Measurements from ENCODE around the gene KIF26B. TPM values are rescaled to one million over a fixed set of nuclear protein-coding genes. Genes with fewer than 3 reads are reported as not detected.

KIF26B gene
- total RNA-seq, 2 experiments from 2014 or later = not detected

DNA sequence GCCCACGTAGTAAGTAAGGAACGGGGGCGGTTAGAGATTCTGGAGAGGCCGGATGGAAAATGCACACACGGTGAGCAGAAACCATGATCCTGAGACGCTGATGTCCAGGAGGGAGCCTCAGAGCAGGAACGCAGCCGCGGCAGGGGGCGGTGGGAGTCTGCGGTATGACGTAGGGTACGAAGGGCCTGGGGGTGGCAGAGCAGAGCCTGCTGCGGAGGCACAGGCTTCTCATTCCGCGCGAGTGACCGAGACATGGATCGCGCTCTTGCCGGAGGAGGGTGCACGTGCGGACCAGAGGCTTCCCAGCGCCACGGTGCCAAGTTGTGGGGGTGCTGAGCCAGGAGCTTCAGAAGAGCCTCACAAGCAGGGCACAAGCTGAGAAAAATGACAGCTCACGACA lies 176.2 kb downstream of the KIF26B start:
- TF ChIP-seq, protein P1, sequence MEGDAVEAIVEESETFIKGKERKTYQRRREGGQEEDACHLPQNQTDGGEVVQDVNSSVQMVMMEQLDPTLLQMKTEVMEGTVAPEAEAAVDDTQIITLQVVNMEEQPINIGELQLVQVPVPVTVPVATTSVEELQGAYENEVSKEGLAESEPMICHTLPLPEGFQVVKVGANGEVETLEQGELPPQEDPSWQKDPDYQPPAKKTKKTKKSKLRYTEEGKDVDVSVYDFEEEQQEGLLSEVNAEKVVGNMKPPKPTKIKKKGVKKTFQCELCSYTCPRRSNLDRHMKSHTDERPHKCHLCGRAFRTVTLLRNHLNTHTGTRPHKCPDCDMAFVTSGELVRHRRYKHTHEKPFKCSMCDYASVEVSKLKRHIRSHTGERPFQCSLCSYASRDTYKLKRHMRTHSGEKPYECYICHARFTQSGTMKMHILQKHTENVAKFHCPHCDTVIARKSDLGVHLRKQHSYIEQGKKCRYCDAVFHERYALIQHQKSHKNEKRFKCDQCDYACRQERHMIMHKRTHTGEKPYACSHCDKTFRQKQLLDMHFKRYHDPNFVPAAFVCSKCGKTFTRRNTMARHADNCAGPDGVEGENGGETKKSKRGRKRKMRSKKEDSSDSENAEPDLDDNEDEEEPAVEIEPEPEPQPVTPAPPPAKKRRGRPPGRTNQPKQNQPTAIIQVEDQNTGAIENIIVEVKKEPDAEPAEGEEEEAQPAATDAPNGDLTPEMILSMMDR (conservative IDR thresholded peaks at IDR 0.05; ENCODE audit: low read length) = no peak
- no peak for TF ChIP-seq EZH2phosphoT487 (IDR thresholded peaks at IDR 0.05; ENCODE audit: borderline replicate concordance, low read depth, low read length)
- Histone ChIP-seq H3K9me2 (ENCODE audit: insufficient read depth, low read length) (no peaks in the 10 kb centered on the region), H3K4me3 (ENCODE audit: low read depth, low read length, poor library complexity, severe bottlenecking) (no peak overlapping the region), H2AFZ (ENCODE audit: low read length) (no peak overlapping the region), H3K9me3 (ENCODE audit: low read length) (no peaks in the 10 kb centered on the region), H3K4me1 (ENCODE audit: insufficient read depth, low read length, poor library complexity, severe bottlenecking) (no peaks in the 10 kb centered on the region), H4K20me1 (ENCODE audit: insufficient read depth, low read length) (no peaks in the 10 kb centered on the region), H3K36me3 (ENCODE audit: insufficient read depth, low read length) (no peaks in the 10 kb centered on the region), H3K27ac (ENCODE audit: low read depth, low read length, poor library complexity, severe bottlenecking) (no peak overlapping the region), H3K79me2 (ENCODE audit: insufficient read depth, low read depth, low read length) (no peaks in the 10 kb centered on the region), H3K4me2 (ENCODE audit: low read length) (no peak overlapping the region)
- no peak for DNase-seq (ENCODE audit: low spot score)
- ChIA-PET POLR2A (no interaction called here), CTCF (ENCODE audit: unreplicated experiment) (no interaction called here)
- intact Hi-C loops (cut with micrococcal nuclease; ENCODE audit: unreplicated experiment) = no loop called here
- no TSS peak for BruUV-seq (replicated peaks)

- CTCF ChIA-PET (ENCODE audit: unreplicated experiment) = no interaction called here
Observed at GRCh38 chr1:245332085-245332484, 177.3 kb downstream of the KIF26B start.

GRCh38 chr1:245332513-245332912 lies 177.7 kb downstream of the KIF26B start:
- H3K4me2 ChIP-seq (ENCODE audit: low read length) = no peak overlapping the region
- H3K9me2 ChIP-seq (ENCODE audit: insufficient read depth, low read length) = no peaks in the 10 kb centered on the region
- ChIA-PET CTCF (ENCODE audit: unreplicated experiment) (no interaction called here), POLR2A (no interaction called here)
- H3K4me3 ChIP-seq (ENCODE audit: low read depth, low read length, poor library complexity, severe bottlenecking) = no peak overlapping the region
- H3K9me3 ChIP-seq (ENCODE audit: low read length) = no peaks in the 10 kb centered on the region
- intact Hi-C loops (cut with micrococcal nuclease; ENCODE audit: unreplicated experiment) = no loop called here
- TF ChIP-seq, protein P1 (conservative IDR thresholded peaks at IDR 0.05; ENCODE audit: low read length) = no peak
- no peak for TF ChIP-seq EZH2phosphoT487 (IDR thresholded peaks at IDR 0.05; ENCODE audit: borderline replicate concordance, low read depth, low read length)
- no peaks in the 10 kb centered on the region for H4K20me1 ChIP-seq (ENCODE audit: insufficient read depth, low read length)
- DNase-seq (ENCODE audit: low spot score) = no peak
- H3K4me1 ChIP-seq (ENCODE audit: insufficient read depth, low read length, poor library complexity, severe bottlenecking) = no peaks in the 10 kb centered on the region
- H3K27ac ChIP-seq (ENCODE audit: low read depth, low read length, poor library complexity, severe bottlenecking) = no peak overlapping the region
- no peak overlapping the region for H2AFZ ChIP-seq (ENCODE audit: low read length)
- no peaks in the 10 kb centered on the region for H3K36me3 ChIP-seq (ENCODE audit: insufficient read depth, low read length)
- H3K79me2 ChIP-seq (ENCODE audit: insufficient read depth, low read depth, low read length) = no peaks in the 10 kb centered on the region
- BruUV-seq (replicated peaks) = no TSS peak

More at GRCh38 chr1:245332085-245332484, 177.3 kb downstream of the KIF26B start:
- H3K4me3 ChIP-seq (ENCODE audit: low read depth, low read length, poor library complexity, severe bottlenecking) = no peak overlapping the region
- no peaks in the 10 kb centered on the region for H3K4me1 ChIP-seq (ENCODE audit: insufficient read depth, low read length, poor library complexity, severe bottlenecking)
- POLR2A ChIA-PET = interaction anchor here (0.6 kb wide), 1 partner anchor 514 kb away, joined by 6 read pairs; no protein-coding TSS in a partner anchor
- H3K9me2 ChIP-seq (ENCODE audit: insufficient read depth, low read length) = no peaks in the 10 kb centered on the region
- no peak for TF ChIP-seq EZH2phosphoT487 (IDR thresholded peaks at IDR 0.05; ENCODE audit: borderline replicate concordance, low read depth, low read length)
- TF ChIP-seq, protein P1 (conservative IDR thresholded peaks at IDR 0.05; ENCODE audit: low read length) = no peak
- H3K36me3 ChIP-seq (ENCODE audit: insufficient read depth, low read length) = no peaks in the 10 kb centered on the region
- intact Hi-C loops (cut with micrococcal nuclease; ENCODE audit: unreplicated experiment) = no loop called here
- H3K4me2 ChIP-seq (ENCODE audit: low read length) = no peak overlapping the region
- DNase-seq (ENCODE audit: low spot score) = no peak
- no peak overlapping the region for H3K27ac ChIP-seq (ENCODE audit: low read depth, low read length, poor library complexity, severe bottlenecking)
- no peak overlapping the region for H2AFZ ChIP-seq (ENCODE audit: low read length)
- H3K79me2 ChIP-seq (ENCODE audit: insufficient read depth, low read depth, low read length) = no peaks in the 10 kb centered on the region
- H4K20me1 ChIP-seq (ENCODE audit: insufficient read depth, low read length) = no peaks in the 10 kb centered on the region
- no peaks in the 10 kb centered on the region for H3K9me3 ChIP-seq (ENCODE audit: low read length)
- BruUV-seq (replicated peaks) = no TSS peak

Data from OCI-LY7 (cell line).